ENCODE measurements around the gene OGDH. TPM values are rescaled to one million over a fixed set of nuclear protein-coding genes. Genes with fewer than 3 reads are reported as not detected.

The OGDH gene
- total RNA-seq, 1 donor from 2014 or later: 57.0 TPM

- peak; percentile 68 for DNase-seq
These were observed 32.5 kb downstream of the OGDH start for GRCh38 chr7:44638611-44639557.

- peak; percentile 91 for DNase-seq
These were observed 33.4 kb downstream of the OGDH start for GRCh38 chr7:44639671-44640321.

GRCh38 chr7:44643206-44643605 is 36.8 kb downstream of the OGDH start:
- no peak for DNase-seq

- DNase-seq: no peak
These were observed 38.8 kb downstream of the OGDH start for GRCh38 chr7:44645254-44645653.

- DNase-seq: no peak
These were observed 39.3 kb downstream of the OGDH start for GRCh38 chr7:44645696-44646095.

GRCh38 chr7:44646176-44646920 is 39.9 kb downstream of the OGDH start:
- DNase-seq: no peak

GRCh38 chr7:44646921-44647636 is 40.7 kb downstream of the OGDH start:
- DNase-seq: no peak

- DNase-seq: no peak
These were observed 41.7 kb downstream of the OGDH start for GRCh38 chr7:44647981-44648714.

GRCh38 chr7:44650242-44650641 is 43.8 kb downstream of the OGDH start:
- no peak for DNase-seq

GRCh38 chr7:44650772-44651171 is 44.3 kb downstream of the OGDH start:
- no peak for DNase-seq

GRCh38 chr7:44652535-44652934 is 46.1 kb downstream of the OGDH start:
- DNase-seq: no peak

GRCh38 chr7:44654255-44654796 is 47.9 kb downstream of the OGDH start:
- DNase-seq: no peak

GRCh38 chr7:44655341-44655740 is 48.9 kb downstream of the OGDH start:
- no peak for DNase-seq

GRCh38 chr7:44658979-44659378 is 52.6 kb downstream of the OGDH start:
- no peak for DNase-seq

- DNase-seq: no peak
These were observed 54.8 kb downstream of the OGDH start for GRCh38 chr7:44661233-44661632.

- DNase-seq: no peak
These were observed 58.5 kb downstream of the OGDH start for GRCh38 chr7:44664780-44665461.

GRCh38 chr7:44665531-44666213 is 59.2 kb downstream of the OGDH start:
- DNase-seq: no peak

GRCh38 chr7:44666566-44666965 is 60.1 kb downstream of the OGDH start:
- no peak for DNase-seq

- no peak for DNase-seq
These were observed 60.8 kb downstream of the OGDH start for GRCh38 chr7:44667190-44667589.

GRCh38 chr7:44671069-44671468 is 64.6 kb downstream of the OGDH start:
- DNase-seq: no peak
